LNCaP clone FGC (cell line): ENCODE data around the gene SLC16A4.

ENCODE experiments used
- DNase-seq: peaks from one replicate; pipeline ENCODE4 v3.0.0-alpha.2; 2011; ENCODE audit warnings: low read depth
- H3K4me3 ChIP-seq: 2 replicates; pipeline ENCODE4 v1.5.1; 2011; ENCODE audit warnings: mild to moderate bottlenecking, low read depth, low read length, control low read depth
- CTCF ChIP-seq: IDR thresholded peaks from 2 replicates; pipeline ENCODE4 v1.5.1; 2012; ENCODE audit warnings: mild to moderate bottlenecking; ENCODE audit not compliant: control insufficient read depth, insufficient read depth; ENCODE audit errors: extremely low read depth

The SLC16A4 gene

GRCh38 chr1:110430901-110431300 lies 40.1 kb upstream of the SLC16A4 start:
- no peak for TF ChIP-seq CTCF
- no peak overlapping the region for H3K4me3 ChIP-seq
- no peak for DNase-seq

GRCh38 chr1:110430366-110430765 lies 39.5 kb upstream of the SLC16A4 start:
- H3K4me3 ChIP-seq: no peak overlapping the region
- no peak for DNase-seq
- no peak for TF ChIP-seq CTCF

GRCh38 chr1:110428946-110429345 lies 38.1 kb upstream of the SLC16A4 start:
- DNase-seq: no peak
- no peak for TF ChIP-seq CTCF
- no peak overlapping the region for H3K4me3 ChIP-seq

- H3K4me3 ChIP-seq: no peak overlapping the region
- TF ChIP-seq CTCF: no peak
- no peak for DNase-seq
Measured at GRCh38 chr1:110426854-110427253, 36.0 kb upstream of the SLC16A4 start.

GRCh38 chr1:110425612-110426152 lies 34.9 kb upstream of the SLC16A4 start:
- DNase-seq: no peak
- no peak for TF ChIP-seq CTCF
- no peak overlapping the region for H3K4me3 ChIP-seq

- DNase-seq: no peak
- no peak for TF ChIP-seq CTCF
- no peak overlapping the region for H3K4me3 ChIP-seq
Measured at GRCh38 chr1:110424699-110425611, 34.1 kb upstream of the SLC16A4 start.
